Activated CD4-positive, alpha-beta T cell treated with anti-CD3 and anti-CD28 coated beads, Interleukin-10, Interleukin-2, amounts not matched to agents 100 ng/mL and 50 ng/mL, durations not matched to agents 16 hours and 8 hours (primary cell): ENCODE data around the gene DDX49.
A peak's percentile ranks its signal among the peaks of the same experiment; 100 is the strongest.
"Not testable (repeated sequence)": the region's sequence is repeated elsewhere in the genome, so short reads cannot be mapped to it uniquely, and the experiment has no call there.

Experiments used
- DNase-seq: peaks from one replicate; pipeline ENCODE4 v3.0.0-alpha.2; 2020

Gene DDX49

GRCh38 chr19:18910801-18911436, 8.6 kb upstream of the DDX49 start:
- DNase-seq: no peak

DNA sequence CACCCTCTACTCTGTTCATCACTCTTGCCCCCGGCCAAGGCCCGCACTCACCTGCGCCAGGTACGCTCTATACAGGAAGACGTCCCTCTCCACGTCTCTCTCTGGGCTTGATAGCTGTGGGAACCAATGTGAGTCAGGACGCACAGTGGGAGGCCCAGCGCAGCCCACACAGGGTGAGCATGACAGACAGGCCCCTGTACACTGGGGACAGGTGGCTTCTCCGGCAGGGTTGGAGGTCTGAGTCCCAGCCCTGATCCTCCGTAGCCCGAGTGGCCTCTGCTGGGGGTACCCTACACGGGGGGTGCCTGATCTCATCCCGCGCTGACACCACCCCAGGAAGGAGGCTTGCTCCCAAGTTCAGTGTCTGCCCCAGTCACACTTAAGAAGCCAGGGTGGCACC, 6.6 kb upstream of the DDX49 start:
- DNase-seq: no peak

- DNase-seq: no peak
Measured at GRCh38 chr19:18913466-18913865, 6.0 kb upstream of the DDX49 start.

DNA sequence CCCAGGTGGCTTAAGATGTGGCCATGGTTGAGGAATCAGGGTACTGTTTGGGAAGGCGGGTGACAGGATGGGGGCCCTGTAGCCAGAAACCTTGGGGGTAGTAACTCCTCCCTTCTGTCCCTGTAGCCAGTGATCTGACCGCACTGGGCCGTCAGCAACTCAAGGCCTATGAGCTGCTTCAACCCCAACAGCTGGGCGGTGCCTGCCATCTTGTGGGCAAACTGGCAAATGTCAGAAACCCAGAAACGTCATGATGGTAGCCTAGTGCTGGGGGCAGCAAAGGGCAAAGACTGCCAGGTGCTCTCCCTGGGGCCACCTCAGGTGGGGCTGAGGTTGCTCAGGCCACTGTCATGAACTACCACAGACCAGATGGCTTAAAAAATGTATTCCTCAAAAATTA, 3.9 kb upstream of the DDX49 start:
- peak; percentile 56 for DNase-seq

- not testable (repeated sequence) for DNase-seq
Measured at GRCh38 chr19:18917593-18917992, 1.9 kb upstream of the DDX49 start.

GRCh38 chr19:18919900-18920214, 342 bp downstream of the DDX49 start:
- DNase-seq: no peak

GRCh38 chr19:18920400-18920799, 885 bp downstream of the DDX49 start:
- no peak for DNase-seq

DNA sequence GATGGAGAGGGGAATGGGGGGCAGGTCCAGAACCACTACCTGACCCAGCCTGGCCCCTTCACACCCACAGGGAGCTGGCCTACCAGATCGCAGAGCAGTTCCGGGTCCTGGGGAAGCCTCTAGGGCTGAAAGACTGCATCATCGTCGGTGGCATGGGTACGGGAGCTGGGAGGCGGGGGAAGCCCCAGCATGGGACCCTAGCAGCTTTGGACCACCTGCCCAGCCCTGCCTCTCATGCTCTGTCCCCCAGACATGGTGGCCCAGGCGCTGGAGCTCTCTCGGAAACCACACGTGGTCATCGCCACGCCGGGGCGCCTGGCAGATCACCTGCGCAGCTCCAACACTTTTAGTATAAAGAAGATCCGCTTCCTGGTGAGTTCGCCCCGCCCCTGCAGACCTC, 2.1 kb downstream of the DDX49 start:
- DNase-seq: no peak

- no peak for DNase-seq
Measured at GRCh38 chr19:18922228-18922985, 2.9 kb downstream of the DDX49 start.

DNA sequence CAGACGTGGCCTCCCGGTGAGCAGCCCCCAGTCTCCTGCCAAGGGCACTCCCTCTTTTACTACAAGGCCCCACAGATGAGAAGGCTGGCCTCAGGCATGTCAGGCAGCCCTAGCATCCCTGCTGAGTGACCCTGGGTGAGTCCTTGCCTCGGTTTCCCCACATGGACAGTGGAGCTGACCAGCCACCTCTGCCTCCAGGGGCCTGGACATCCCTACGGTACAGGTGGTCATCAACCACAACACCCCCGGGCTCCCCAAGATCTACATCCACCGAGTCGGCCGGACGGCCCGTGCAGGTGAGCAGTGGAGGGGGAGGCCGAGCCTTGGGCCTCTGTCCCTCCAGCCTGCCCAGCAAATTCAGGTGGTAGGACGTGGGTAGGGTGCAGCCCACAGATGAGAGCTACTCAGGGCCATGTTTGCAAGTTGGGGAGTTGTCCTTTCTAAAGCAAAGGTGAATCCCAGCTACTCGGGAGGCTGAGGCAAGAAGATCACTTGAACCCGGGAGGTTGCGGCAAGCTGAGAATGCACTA, 5.2 kb downstream of the DDX49 start:
- no peak for DNase-seq

DNA sequence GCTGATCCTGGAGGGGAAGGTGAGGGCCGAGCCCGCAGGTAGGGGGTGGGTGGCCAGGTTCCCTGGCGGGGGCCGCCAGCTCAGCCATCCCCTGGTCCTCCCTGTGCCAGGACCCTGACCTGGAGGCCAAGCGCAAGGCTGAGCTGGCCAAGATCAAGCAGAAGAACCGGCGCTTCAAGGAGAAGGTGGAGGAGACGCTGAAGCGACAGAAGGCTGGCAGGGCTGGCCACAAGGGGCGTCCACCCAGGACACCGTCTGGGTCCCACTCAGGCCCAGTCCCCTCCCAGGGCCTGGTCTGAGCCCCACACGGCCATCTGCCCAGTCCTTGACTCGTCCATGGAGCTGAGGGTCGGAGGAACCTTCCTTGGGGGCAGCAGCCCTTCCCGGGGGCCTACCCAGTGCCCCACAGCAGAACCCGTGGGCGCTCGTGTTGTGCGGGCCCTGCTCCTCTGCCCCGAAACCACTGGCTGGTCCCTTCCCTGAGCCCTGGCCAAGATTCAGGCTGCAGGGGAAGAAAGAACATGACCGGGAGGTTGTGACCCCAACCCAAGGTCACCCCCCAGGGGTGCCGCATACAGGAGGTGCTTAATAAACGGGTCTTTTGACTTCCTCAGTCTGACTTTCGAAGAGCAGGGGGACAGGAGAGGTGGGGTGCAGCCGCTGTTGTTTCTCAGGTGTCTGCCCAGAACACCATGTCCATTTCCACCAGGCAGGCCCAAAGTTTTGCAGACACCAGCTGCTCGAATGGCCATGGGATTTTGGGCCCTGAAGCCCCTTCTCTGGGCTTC, 8.7 kb downstream of the DDX49 start:
- no peak for DNase-seq

- no peak for DNase-seq
Measured at GRCh38 chr19:18929311-18929710, 9.8 kb downstream of the DDX49 start.

DNA sequence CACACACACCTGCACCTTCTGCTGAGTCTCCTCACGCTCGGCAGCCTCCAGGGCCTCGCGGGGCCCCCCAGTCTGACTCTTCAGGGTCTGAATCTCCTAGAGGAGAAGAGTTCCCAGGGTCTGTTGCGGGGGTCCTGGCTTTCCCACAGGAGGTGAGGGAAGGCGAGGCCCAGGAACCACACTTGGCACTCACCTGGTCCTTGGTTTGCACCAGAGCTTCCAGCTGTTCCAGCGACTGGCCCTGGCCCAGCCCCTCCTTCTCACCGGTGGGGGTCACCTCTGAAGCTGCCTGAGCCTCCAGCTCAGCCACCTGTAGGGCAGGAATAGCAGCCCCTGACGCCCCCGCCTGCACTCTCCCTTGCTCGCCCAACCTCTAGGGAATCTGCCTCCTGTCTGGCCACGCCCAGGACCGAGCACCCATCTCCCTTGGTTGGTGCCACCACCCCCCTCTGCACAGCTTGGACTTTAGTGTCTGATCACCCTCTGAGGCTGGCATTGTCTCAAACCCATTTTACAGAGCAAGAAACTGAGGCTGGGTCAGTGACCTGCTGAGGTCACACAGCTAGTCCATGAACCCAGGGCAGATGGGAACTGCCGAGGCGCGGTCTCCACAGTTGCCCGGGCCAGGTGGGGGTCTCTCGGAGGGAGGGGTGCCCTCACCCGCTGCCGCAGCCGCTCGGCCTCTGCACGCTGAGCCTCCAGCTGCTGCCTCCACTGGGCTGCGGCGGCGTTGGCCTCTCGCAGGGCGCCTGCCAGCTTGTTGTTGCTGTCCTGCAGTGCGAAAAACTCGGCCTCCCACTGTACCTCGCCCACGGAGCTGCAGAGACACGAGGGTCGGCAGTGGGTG, 12.0 kb downstream of the DDX49 start:
- no peak for DNase-seq

DNA sequence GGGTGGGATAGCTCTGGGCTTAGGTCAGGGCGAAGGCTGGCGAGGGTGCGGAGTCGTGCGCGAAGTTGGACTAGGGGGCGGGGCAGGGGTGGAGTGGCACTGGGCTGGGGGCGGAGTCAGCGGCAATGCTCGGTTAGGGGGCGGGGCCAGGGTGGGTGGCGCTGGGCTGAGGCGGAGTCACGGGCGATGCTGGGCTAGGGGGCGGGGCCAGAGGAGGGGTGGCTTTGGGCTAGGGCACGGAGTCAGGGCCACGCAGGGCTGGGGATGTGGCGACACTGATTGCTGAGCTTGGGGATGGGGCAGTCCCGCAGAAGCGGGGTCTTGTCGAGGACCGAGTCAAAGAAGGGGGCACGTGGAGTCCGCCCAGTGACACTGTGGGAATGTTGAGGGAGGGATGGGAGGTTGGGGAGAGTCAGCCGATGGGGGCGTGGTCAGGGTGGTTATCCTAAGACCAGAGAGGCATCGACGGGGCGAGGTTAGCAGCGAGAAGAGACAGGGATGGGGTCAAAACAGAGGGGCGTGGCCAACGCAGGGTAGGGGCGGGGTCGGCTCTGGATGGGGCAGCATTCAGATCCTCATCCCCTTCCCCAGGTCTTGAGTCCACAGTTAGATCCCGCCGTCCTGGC, 12.8 kb downstream of the DDX49 start:
- peak; percentile 87 for DNase-seq

GRCh38 chr19:18933297-18933696, 13.8 kb downstream of the DDX49 start:
- no peak for DNase-seq

DNA sequence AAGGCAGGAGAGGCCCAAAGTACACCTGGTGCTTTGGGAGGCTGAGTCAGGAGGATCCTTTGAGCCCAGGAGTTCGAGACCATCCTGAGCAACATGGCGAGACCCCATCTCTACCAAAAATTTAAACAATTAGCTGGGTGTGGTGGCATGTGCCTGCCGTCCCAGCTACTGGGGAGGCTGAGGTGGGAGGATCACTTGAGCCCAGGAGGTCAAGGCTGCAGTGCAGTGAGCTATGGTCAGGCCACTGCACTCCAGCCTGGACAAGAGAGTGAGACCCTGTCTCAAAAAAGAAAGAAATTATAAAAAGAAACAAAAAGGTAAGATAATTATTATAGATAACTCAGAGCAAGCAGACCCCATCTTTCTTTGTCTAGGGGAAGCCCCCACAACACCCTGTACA, 19.6 kb downstream of the DDX49 start:
- no peak for DNase-seq

GRCh38 chr19:18939922-18940768, 20.6 kb downstream of the DDX49 start:
- no peak for DNase-seq

GRCh38 chr19:18940769-18941627, 21.5 kb downstream of the DDX49 start, which contains the start of gene HOMER3:
Gene HOMER3 (minus strand): TSS chr19:18941217. CDS start chr19:18938982, 2,235 bp downstream.
- peak; percentile 77 for DNase-seq

DNA sequence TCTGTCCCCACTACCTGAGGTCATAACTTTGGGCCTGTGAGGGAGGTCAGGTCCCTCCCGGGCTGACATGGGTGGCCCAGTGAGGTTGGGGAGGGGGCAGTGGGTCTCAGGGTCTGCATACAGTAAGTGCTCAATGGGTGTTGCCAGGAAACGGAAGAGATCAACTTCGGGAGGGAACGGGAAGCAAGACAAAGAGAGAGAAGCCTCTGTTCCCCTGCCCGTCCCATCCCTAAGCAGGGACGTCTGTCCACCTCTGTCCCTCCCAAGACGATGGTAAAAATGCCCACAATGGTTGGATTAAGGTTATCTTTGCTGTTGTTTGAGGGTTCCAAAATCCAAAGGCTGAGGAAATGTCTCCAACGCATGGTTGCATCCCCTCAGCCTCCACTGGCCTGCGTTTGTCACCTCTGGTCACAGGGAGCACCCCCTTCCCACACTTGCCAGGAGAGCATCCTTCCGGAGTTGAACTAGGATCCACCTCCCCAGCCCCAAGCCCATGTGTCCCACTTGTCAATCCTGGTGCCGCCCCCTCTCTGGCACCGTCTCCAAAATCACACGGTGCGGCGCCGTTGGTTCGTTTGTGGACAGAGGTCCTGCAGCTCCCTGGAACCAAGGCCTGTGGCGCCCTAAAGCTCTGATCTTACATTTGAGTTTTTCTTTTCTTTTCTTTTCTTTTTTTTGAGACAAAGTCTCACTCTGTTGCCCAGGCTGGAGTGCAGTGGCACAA, 22.3 kb downstream of the DDX49 start:
- DNase-seq: no peak

DNA sequence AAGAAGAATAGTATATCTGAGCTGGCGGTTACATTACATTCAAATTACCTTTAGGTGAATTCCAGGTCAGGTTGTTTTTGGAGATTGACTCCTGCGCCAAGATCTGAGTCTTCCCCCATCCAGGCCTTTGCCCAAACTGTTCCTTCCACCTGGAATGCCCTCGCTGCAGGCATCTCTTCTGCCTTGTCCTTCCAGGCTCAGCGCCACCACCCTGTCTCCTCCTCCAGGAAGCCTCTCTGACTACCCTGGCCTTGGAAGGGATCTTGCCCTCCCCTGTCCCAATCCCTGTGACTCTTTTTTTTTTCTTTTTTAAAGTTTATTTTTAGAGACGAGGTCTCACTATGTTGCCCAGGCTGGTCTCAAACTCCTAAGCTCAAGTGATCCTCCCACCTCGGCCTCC, 23.2 kb downstream of the DDX49 start:
- DNase-seq: no peak
